ENCODE measurements around the gene HNRNPU. TPM values are rescaled to one million over a fixed set of nuclear protein-coding genes. Genes with fewer than 3 reads are reported as not detected.

The HNRNPU gene
- total RNA-seq, 1 donor from 2014 or later = 299 TPM

DNA sequence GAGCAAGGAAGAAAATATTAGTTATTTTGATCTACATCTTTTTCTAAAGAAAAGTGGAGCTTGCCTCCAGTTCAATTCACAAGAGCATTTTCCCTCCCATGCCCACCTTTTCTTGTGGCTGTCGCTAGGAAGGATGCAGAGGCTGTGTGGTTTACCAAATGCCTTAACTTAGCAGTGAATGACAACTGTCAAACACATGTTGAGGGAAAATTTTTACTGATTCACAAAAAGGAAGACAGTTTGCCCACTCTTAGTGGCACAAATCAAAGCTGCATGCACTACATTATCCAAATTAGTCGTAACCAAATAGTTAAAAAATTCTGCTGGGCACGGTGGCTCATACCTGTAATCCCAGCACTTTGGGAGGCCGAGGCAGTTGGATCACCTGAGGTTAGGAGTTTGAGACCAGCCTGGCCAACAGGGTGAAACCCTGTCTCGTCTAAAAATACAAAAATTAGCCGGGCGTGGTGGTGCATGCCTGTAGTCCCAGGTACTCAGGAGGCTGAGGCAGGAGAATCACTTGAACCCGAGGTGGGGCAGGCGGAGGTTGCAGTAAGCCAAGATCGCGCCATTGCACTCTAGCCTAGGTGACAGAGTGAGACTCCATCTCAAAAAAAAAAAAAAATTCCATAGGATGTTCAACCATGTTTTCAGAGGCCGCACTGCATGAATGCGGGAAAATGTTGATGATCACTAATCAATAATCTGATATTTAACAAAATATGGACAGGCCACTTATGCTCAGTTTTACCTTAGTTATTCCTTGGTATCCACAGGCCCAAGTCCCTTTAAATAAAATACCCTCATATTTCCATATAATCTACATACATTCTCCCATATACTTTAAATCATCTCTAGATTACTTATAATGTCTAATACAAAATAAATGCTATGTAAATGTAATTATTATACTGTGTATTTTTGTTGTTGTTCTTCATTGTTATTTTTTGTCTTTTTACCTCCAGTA, 19.9 kb downstream of the HNRNPU start:
- Mint-ChIP-seq H3K27ac (ENCODE audit: unreplicated experiment) (peak overlapping the region; percentile 6), H3K4me1 (ENCODE audit: unreplicated experiment) (peaks cover 20% of the 10 kb centered on the region), H3K27me3 (ENCODE audit: unreplicated experiment) (no peaks in the 10 kb centered on the region), H3K36me3 (ENCODE audit: unreplicated experiment) (peaks cover 52% of the 10 kb centered on the region), H3K4me3 (ENCODE audit: unreplicated experiment) (no peak overlapping the region), H3K9me3 (ENCODE audit: unreplicated experiment) (no peaks in the 10 kb centered on the region)
- no peak for DNase-seq (ENCODE audit: extremely low spot score, unreplicated experiment)
- no peak for TF ChIP-seq CTCF (IDR thresholded peaks at IDR 0.05)

- Mint-ChIP-seq H3K4me1 (ENCODE audit: unreplicated experiment) (peaks cover 24% of the 10 kb centered on the region), H3K36me3 (ENCODE audit: unreplicated experiment) (peaks cover 49% of the 10 kb centered on the region), H3K27me3 (ENCODE audit: unreplicated experiment) (no peaks in the 10 kb centered on the region), H3K27ac (ENCODE audit: unreplicated experiment) (no peak overlapping the region), H3K4me3 (ENCODE audit: unreplicated experiment) (no peak overlapping the region), H3K9me3 (ENCODE audit: unreplicated experiment) (no peaks in the 10 kb centered on the region)
- no peak for DNase-seq (ENCODE audit: extremely low spot score, unreplicated experiment)
- no peak for TF ChIP-seq CTCF (IDR thresholded peaks at IDR 0.05)
Measured at GRCh38 chr1:244843148-244843978, 21.0 kb downstream of the HNRNPU start.

GRCh38 chr1:244841273-244841927, 22.9 kb downstream of the HNRNPU start:
- Mint-ChIP-seq H3K36me3 (ENCODE audit: unreplicated experiment) (peaks cover 49% of the 10 kb centered on the region), H3K27me3 (ENCODE audit: unreplicated experiment) (no peaks in the 10 kb centered on the region), H3K27ac (ENCODE audit: unreplicated experiment) (peak overlapping the region; percentile 36), H3K9me3 (ENCODE audit: unreplicated experiment) (no peaks in the 10 kb centered on the region), H3K4me1 (ENCODE audit: unreplicated experiment) (peaks cover 41% of the 10 kb centered on the region), H3K4me3 (ENCODE audit: unreplicated experiment) (no peak overlapping the region)
- TF ChIP-seq CTCF (IDR thresholded peaks at IDR 0.05) = no peak
- DNase-seq (ENCODE audit: extremely low spot score, unreplicated experiment) = no peak

GRCh38 chr1:244840219-244840794, 24.0 kb downstream of the HNRNPU start:
- peaks cover 46% of the 10 kb centered on the region for H3K36me3 Mint-ChIP-seq (ENCODE audit: unreplicated experiment)

More at GRCh38 chr1:244840219-244840794, 24.0 kb downstream of the HNRNPU start:
- Mint-ChIP-seq H3K27me3 (ENCODE audit: unreplicated experiment) (no peaks in the 10 kb centered on the region), H3K27ac (ENCODE audit: unreplicated experiment) (peak overlapping the region; percentile 36), H3K9me3 (ENCODE audit: unreplicated experiment) (no peaks in the 10 kb centered on the region), H3K4me3 (ENCODE audit: unreplicated experiment) (no peak overlapping the region), H3K4me1 (ENCODE audit: unreplicated experiment) (peaks cover 43% of the 10 kb centered on the region)
- no peak for DNase-seq (ENCODE audit: extremely low spot score, unreplicated experiment)
- TF ChIP-seq CTCF (IDR thresholded peaks at IDR 0.05) = no peak

Measured in osteocyte (in vitro differentiated cells).